ENCODE measurements around the gene ZSCAN21. TPM values are rescaled to one million over a fixed set of nuclear protein-coding genes. Genes with fewer than 3 reads are reported as not detected.

The ZSCAN21 gene
- total RNA-seq, 1 donor from 2014 or later, result 18.5 TPM

DNA sequence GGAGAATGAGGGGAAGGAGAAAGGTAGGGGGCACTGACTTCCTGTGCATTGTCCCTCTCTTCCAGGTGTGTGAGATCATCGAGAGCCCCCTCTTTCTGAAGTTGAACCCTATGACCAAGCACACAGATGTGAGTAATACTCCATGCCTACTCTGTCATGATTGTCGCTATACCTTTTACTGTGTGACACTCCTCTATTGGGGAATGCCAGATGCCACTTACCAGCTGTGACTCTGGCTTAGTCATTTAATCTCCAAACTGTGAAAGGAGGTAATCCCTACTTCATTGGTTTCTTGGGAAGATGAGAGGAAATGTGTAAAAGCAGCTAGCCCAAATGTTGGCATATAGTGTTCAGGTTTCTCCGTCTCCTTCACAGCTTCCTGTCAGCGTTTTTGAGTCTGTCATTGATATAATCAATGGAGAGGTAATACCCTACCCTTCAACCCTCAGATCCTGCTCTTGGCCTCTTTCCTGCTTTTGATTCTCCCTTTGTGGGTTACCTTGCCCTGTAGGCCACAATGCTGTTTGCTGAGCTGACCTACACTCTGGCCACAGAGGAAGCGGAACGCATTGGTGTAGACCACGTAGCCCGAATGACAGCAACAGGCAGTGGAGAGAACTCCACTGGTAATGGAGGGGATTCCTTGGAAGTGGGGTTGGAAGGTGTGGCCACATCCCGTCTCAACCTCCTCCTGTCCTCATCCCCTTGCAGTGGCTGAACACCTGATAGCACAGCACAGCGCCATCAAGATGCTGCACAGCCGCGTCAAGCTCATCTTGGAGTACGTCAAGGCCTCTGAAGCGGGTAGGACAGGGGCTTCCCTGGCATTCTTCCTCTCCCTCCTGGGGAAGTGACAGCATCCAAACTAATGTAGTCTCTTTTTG is 41.2 kb downstream of the ZSCAN21 start:
- peaks cover 48% of the 10 kb centered on the region for H3K36me3 Mint-ChIP-seq (ENCODE audit: low read depth, unreplicated experiment)
- peaks cover 52% of the 10 kb centered on the region for H3K4me1 Mint-ChIP-seq (ENCODE audit: unreplicated experiment)
- H3K27me3 Mint-ChIP-seq (ENCODE audit: unreplicated experiment), result peaks cover 18% of the 10 kb centered on the region
- H3K27ac Mint-ChIP-seq (ENCODE audit: unreplicated experiment), result peak overlapping the region; percentile 74
- no peaks in the 10 kb centered on the region for H3K9me3 Mint-ChIP-seq (ENCODE audit: unreplicated experiment)
- no peak for DNase-seq (ENCODE audit: low spot score)
- H3K4me3 Mint-ChIP-seq (ENCODE audit: unreplicated experiment), result peak overlapping the region; percentile 67
- TF ChIP-seq, protein P1, sequence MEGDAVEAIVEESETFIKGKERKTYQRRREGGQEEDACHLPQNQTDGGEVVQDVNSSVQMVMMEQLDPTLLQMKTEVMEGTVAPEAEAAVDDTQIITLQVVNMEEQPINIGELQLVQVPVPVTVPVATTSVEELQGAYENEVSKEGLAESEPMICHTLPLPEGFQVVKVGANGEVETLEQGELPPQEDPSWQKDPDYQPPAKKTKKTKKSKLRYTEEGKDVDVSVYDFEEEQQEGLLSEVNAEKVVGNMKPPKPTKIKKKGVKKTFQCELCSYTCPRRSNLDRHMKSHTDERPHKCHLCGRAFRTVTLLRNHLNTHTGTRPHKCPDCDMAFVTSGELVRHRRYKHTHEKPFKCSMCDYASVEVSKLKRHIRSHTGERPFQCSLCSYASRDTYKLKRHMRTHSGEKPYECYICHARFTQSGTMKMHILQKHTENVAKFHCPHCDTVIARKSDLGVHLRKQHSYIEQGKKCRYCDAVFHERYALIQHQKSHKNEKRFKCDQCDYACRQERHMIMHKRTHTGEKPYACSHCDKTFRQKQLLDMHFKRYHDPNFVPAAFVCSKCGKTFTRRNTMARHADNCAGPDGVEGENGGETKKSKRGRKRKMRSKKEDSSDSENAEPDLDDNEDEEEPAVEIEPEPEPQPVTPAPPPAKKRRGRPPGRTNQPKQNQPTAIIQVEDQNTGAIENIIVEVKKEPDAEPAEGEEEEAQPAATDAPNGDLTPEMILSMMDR (IDR thresholded peaks at IDR 0.05; ENCODE audit: unreplicated experiment), result no peak

DNA sequence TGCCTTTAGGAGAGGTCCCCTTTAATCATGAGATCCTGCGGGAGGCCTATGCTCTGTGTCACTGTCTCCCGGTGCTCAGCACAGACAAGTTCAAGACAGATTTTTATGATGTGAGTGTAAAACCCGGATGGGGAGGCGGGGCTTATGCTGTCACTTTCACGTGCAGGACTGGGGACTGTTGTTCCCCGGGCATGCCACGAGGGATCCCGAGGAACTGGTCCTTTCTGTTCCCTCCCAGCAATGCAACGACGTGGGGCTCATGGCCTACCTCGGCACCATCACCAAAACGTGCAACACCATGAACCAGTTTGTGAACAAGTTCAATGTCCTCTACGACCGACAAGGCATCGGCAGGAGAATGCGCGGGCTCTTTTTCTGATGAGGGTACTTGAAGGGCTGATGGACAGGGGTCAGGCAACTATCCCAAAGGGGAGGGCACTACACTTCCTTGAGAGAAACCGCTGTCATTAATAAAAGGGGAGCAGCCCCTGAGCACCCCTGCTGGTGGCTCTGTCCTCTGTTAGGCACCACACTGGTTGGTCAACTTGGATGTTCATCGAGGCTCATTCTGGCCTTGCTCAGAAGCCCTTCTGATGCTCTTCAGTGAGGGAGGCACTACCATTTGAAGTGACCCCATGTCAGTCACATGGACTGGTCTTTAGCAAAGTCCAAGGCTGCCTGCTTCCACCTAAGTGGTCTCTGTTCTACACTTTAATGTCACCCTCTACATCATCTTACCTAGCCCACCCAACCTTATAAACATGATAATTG is 42.0 kb downstream of the ZSCAN21 start:
- peaks cover 24% of the 10 kb centered on the region for H3K27me3 Mint-ChIP-seq (ENCODE audit: unreplicated experiment)
- H3K4me1 Mint-ChIP-seq (ENCODE audit: unreplicated experiment), result peaks cover 54% of the 10 kb centered on the region
- TF ChIP-seq, protein P1 (IDR thresholded peaks at IDR 0.05; ENCODE audit: unreplicated experiment), result no peak
- no peak for DNase-seq (ENCODE audit: low spot score)
- H3K27ac Mint-ChIP-seq (ENCODE audit: unreplicated experiment), result peak overlapping the region; percentile 75
- peaks cover 51% of the 10 kb centered on the region for H3K36me3 Mint-ChIP-seq (ENCODE audit: low read depth, unreplicated experiment)
- peak overlapping the region; percentile 53 for H3K4me3 Mint-ChIP-seq (ENCODE audit: unreplicated experiment)
- no peaks in the 10 kb centered on the region for H3K9me3 Mint-ChIP-seq (ENCODE audit: unreplicated experiment)

GRCh38 chr7:100093054-100093453 is 43.5 kb downstream of the ZSCAN21 start:
- Mint-ChIP-seq H3K4me1 (ENCODE audit: unreplicated experiment) (peaks cover 58% of the 10 kb centered on the region), H3K4me3 (ENCODE audit: unreplicated experiment) (peak overlapping the region; percentile 82), H3K27ac (ENCODE audit: unreplicated experiment) (peak overlapping the region; percentile 72), H3K36me3 (ENCODE audit: low read depth, unreplicated experiment) (peaks cover 62% of the 10 kb centered on the region), H3K9me3 (ENCODE audit: unreplicated experiment) (no peaks in the 10 kb centered on the region), H3K27me3 (ENCODE audit: unreplicated experiment) (peaks cover 30% of the 10 kb centered on the region)
- no peak for DNase-seq (ENCODE audit: low spot score)
- TF ChIP-seq, protein P1 (IDR thresholded peaks at IDR 0.05; ENCODE audit: unreplicated experiment), result no peak

GRCh38 chr7:100093498-100093897 is 43.9 kb downstream of the ZSCAN21 start:
- Mint-ChIP-seq H3K27ac (ENCODE audit: unreplicated experiment) (peak overlapping the region; percentile 72), H3K4me3 (ENCODE audit: unreplicated experiment) (peak overlapping the region; percentile 82), H3K4me1 (ENCODE audit: unreplicated experiment) (peaks cover 60% of the 10 kb centered on the region), H3K36me3 (ENCODE audit: low read depth, unreplicated experiment) (peaks cover 67% of the 10 kb centered on the region), H3K27me3 (ENCODE audit: unreplicated experiment) (peaks cover 33% of the 10 kb centered on the region), H3K9me3 (ENCODE audit: unreplicated experiment) (no peaks in the 10 kb centered on the region)
- no peak for DNase-seq (ENCODE audit: low spot score)
- TF ChIP-seq, protein P1 (IDR thresholded peaks at IDR 0.05; ENCODE audit: unreplicated experiment), result no peak

Measured in endothelial cell (in vitro differentiated cells).